HG03521 (cell line): ENCODE data around the gene PLCB1.
A peak's percentile ranks its signal among the peaks of the same experiment; 100 is the strongest.

Experiments
- ATAC-seq: cut with Tn5 transposase; IDR thresholded peaks from one replicate; pipeline ENCODE4 v1.9.1; 2021; ENCODE audit warnings: mild to moderate bottlenecking, moderate library complexity; ENCODE audit not compliant: unreplicated experiment

PLCB1 gene

DNA sequence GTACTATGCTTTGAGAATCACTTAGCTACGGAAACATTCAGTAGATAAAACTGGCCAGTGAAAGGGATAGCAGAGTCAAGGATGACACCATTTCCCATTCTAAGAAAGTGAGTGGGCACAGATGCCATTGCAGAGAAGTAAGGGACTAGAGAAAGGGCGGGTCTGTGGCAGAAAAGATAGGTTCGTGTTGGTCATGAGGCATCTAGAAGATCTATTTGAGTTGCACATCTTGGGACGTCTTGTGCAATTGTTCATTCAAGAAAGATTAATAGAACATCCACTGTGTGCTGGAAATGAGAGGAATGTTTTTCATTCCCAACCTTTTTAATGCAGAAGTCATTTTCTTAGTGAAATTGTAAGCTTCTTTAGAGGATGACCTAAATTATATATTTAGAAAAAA lies 161.7 kb downstream of the PLCB1 start:
- no peak for ATAC-seq

GRCh38 chr20:8296536-8296935 lies 164.5 kb downstream of the PLCB1 start:
- no peak for ATAC-seq

- no peak for ATAC-seq
Measured at GRCh38 chr20:8298426-8299043, 166.5 kb downstream of the PLCB1 start.

DNA sequence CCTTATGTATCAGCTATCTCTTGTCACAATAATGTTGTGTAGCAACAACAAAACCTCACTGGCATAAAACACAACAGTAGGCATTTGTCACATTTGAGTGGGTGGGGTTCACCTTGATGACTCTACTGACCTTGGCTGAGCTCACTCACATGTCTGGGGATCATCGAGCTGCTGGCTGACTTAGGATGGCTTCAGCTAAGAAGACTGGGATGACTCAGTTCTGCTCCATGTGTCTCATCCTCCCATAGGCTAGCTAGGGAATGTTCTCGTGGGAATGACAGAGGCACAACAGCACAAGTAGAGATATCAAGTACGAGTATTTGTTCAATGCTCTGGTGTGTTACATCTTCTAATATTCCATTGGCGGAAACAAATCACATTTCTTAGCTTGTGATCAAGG lies 167.9 kb downstream of the PLCB1 start:
- ATAC-seq: no peak

DNA sequence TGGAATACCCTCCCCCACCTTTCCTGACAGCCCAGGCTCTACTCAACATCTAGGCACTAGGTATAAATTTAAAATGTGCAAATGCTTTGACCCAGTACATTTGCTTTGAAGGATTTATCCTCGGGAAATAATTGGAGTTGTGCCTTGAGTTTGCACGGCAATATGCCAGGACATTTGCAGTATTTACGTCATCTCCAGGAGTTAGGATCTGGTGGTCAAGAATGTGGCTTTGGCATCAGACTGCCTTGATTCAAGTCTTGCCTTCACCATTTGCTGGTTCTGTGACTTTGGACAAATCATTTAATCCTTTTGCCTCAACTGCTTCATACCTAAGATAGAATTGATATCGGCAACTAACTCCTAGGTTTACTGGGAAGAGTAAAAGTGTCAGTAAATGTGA lies 169.6 kb downstream of the PLCB1 start:
- no peak for ATAC-seq

DNA sequence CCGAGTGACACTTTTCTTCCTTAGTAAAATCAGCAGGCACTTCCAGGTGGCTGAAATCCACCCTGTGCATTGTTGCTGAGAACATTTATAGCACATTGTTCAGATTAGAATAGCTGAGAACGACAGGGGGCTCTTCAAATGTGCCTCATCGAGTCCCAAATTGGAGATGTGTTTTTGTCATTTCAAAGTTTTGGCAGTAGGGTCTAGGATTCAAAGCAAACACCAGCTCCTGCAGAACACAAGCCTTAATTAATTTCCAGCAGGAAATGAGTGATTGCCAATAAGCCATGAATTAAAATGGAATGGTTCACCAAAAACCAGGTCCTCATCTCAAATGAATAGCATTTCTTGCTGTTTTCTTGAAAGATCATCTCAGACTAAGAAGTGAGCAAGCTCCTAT lies 171.6 kb downstream of the PLCB1 start:
- no peak for ATAC-seq

DNA sequence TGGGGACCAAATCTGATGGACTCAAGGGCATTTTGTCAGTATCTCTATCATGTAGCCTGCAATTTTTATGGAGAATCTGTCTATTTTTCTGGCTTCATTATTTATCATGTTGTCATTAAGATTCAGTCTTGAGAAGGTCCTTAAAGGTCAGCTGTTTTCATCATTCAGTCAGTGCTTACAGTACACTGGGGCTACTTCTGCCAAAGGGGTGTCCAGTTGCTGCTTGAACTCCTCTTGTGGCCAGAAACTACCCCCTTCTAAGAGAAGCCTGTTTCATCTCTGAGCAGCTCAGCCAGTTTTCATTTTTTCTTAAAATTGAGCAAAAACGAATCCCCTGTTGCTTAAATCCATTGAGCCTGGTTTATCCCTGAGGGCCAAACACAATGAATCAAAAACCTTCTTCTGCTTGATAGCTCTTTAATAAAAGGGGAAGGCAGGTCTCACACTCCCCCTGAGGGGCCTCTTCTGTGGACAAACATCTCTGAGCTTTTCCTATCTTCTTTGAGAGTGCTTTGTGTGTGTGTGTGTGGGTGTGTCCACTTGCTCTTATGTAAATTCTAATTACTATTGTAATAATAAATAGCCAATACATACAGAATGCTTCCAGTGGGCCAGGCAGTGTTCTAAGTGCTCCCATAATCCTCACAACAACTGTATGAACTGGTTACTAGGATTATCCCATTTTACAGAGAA lies 172.2 kb downstream of the PLCB1 start:
- ATAC-seq: no peak

GRCh38 chr20:8305449-8305978 lies 173.4 kb downstream of the PLCB1 start:
- peak; percentile 92 for ATAC-seq

GRCh38 chr20:8306937-8307336 lies 174.9 kb downstream of the PLCB1 start:
- ATAC-seq: no peak

DNA sequence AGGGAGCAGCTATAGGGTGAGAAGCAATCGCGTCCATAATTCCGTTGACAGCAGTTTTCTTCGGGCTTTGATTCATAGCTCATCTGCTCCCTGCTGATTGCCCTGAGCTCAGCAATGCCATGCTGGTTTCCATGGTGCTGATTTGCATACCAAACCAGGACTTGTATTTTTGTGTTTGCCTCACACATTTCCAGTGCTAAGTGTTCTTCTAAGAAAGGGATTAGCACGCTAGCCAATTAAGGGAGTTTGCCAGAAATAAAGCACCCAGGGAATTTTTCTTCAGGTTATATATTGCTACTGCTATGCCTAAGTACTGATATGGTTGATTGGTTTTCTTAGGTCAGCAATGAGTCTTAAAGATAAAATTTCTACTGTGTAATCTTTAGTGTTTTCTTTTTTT lies 177.6 kb downstream of the PLCB1 start:
- no peak for ATAC-seq

GRCh38 chr20:8310618-8311017 lies 178.6 kb downstream of the PLCB1 start:
- no peak for ATAC-seq

GRCh38 chr20:8313073-8313472 lies 181.0 kb downstream of the PLCB1 start:
- ATAC-seq: no peak

GRCh38 chr20:8315639-8316573 lies 183.8 kb downstream of the PLCB1 start:
- no peak for ATAC-seq

DNA sequence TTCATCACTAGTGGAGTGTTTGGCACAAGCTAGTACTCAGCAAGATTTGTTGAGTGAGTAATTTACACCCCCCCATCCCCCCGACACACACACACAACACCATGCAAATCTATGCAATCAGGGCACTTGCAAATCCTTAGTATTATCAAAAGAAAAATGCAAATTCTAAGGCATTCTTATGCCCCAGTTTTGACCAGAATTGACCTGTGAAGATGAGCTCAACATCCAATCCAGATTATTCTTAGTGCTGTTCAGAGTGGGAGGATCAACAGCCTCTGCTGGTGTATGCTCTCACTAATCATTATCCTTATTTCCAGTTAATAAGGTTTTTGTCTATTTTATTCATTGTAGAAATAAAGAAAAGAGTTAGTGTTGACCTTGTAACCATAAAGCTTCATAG lies 185.4 kb downstream of the PLCB1 start:
- no peak for ATAC-seq

DNA sequence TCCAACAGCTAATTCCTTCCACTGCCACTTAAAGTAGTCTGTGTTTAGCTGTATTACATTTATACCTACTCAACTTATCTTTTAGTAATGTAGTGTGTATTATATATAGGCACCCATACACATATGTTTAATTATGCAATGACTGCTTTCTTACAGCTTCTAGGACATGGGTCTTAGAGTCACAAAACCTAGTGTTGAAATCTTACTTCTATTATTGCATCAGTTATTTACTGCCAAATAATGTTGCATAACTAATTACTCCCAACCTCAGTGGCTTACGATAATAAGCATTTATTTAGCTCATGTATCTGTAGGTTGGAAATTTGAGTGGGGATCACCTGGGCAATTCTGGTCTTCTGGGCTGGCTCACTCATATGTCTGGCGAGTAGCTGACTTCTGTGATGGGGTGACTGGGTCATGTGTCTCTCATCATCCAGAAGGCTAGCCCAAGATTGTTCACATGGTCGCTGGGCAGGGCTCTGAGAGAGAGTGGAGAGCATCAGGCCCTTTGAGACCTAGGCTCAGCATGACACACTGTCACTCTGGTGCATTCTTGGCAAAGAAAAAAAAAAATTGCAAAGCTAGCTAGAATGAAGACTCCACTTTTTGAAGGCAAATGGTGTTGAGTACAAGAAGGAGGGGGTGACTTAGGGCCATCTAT lies 187.0 kb downstream of the PLCB1 start:
- no peak for ATAC-seq

- ATAC-seq: no peak
Measured at GRCh38 chr20:8320306-8320705, 188.2 kb downstream of the PLCB1 start.

- ATAC-seq: no peak
Measured at GRCh38 chr20:8321001-8321400, 188.9 kb downstream of the PLCB1 start.

GRCh38 chr20:8322662-8323217 lies 190.7 kb downstream of the PLCB1 start:
- ATAC-seq: no peak

DNA sequence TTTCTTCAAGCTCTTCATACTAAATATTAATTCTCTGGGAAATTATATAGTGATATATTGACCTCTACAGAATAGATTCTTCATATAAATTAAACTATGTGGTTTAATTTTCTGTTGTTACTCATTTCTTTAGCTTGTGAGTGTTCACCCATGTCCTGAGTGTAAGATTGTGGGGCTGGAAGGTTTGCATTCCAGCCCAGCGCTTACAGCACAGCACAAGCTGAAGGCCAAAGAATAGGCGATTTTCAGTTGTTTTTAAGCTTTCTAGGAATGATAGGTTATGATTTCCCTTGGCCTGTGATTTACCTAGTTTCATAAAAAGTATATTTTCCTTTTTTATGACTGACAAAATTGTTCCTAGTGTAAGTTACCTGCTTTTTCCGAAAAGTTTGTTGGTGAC lies 194.1 kb downstream of the PLCB1 start:
- ATAC-seq: no peak

- ATAC-seq: no peak
Measured at GRCh38 chr20:8326899-8327298, 194.8 kb downstream of the PLCB1 start.

GRCh38 chr20:8328189-8328588 lies 196.1 kb downstream of the PLCB1 start:
- no peak for ATAC-seq
